ENCODE data around the gene CLDN1.

DNA sequence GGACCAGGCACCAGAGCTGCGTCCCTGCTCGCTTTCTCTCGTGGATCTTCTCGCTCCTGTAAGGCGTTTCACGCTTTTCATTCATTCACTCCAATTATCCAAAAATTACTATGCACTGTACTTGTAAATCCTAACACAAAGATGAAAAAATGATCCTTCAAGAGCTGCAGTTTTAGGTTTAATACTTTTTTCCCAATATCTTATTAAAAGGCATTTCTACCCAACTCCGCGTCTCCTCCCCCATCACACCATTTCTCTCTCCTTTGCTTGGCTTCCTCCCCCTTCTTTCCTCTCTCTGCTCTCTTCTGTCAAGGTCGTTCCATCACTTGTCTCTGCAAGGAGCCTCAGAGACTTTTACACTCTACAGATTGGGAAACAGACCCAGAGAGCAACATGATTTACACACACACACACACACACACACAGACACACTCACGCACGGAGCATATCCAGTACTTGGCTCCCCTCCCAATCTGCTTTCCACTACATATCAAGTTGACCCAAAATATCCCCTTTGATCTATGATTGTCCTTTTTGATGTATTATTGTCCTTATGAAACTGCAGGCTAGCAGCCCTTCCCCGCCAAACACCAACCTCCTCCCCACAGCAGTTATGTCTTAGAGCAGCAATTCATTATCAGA lies 479 bp upstream of the CLDN1 start:
- TF ChIP-seq, protein P1, sequence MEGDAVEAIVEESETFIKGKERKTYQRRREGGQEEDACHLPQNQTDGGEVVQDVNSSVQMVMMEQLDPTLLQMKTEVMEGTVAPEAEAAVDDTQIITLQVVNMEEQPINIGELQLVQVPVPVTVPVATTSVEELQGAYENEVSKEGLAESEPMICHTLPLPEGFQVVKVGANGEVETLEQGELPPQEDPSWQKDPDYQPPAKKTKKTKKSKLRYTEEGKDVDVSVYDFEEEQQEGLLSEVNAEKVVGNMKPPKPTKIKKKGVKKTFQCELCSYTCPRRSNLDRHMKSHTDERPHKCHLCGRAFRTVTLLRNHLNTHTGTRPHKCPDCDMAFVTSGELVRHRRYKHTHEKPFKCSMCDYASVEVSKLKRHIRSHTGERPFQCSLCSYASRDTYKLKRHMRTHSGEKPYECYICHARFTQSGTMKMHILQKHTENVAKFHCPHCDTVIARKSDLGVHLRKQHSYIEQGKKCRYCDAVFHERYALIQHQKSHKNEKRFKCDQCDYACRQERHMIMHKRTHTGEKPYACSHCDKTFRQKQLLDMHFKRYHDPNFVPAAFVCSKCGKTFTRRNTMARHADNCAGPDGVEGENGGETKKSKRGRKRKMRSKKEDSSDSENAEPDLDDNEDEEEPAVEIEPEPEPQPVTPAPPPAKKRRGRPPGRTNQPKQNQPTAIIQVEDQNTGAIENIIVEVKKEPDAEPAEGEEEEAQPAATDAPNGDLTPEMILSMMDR (IDR thresholded peaks at IDR 0.05) = no peak
- TF ChIP-seq POLR2AphosphoS5 (IDR thresholded peaks at IDR 0.05) (no peak), POLR2A (IDR thresholded peaks at IDR 0.05) (no peak)
